H7 (cell line): ENCODE data around the gene FSTL4. TPM values are rescaled to one million over a fixed set of nuclear protein-coding genes. Genes with fewer than 3 reads are reported as not detected.

ENCODE experiments used
- DNase-seq: peaks from one replicate; pipeline ENCODE4 v3.0.0; 2012
- H3K27me3 ChIP-seq: 2 replicates; pipeline ENCODE4 v1.6.0; 2011; ENCODE audit warnings: mild to moderate bottlenecking, low read length; ENCODE audit not compliant: control insufficient read depth, insufficient read depth
- H3K36me3 ChIP-seq: replicated peaks from 2 replicates; pipeline ENCODE4 v1.5.1; 2011; ENCODE audit warnings: low read length; ENCODE audit not compliant: control insufficient read depth, insufficient read depth
- H3K4me3 ChIP-seq: 2 replicates; pipeline ENCODE4 v1.5.1; 2011; ENCODE audit warnings: low read depth, mild to moderate bottlenecking, control low read depth, low read length, moderate library complexity; ENCODE audit not compliant: insufficient read depth
- total RNA-seq: library from RNA; depleted of rRNA; stranded (reverse); fragments of >200 nt; shearing (Covaris generic); gene quantifications from 2 replicates; pipeline ENCODE4 v1.2.3, GENCODE V29; 2014; rRNA removed

FSTL4 gene
- 2.4 and 3.3 TPM in 2 replicates for total RNA-seq

- Histone ChIP-seq H3K36me3 (no peaks in the 10 kb centered on the region), H3K27me3 (peaks cover 52% of the 10 kb centered on the region), H3K4me3 (peak within 1 kb of the TSS; percentile 44)
- peak; percentile 90 for DNase-seq
Observed at GRCh38 chr5:133612249-133612860, at the start of gene FSTL4. Gene FSTL4 (minus strand): TSS chr5:133612541.

GRCh38 chr5:133661389-133661788 is 49.0 kb upstream of the FSTL4 start:
- H3K36me3 ChIP-seq, result no peaks in the 10 kb centered on the region
- no peak overlapping the region for H3K4me3 ChIP-seq
- no peaks in the 10 kb centered on the region for H3K27me3 ChIP-seq
- DNase-seq, result no peak

- Histone ChIP-seq H3K27me3 (no peaks in the 10 kb centered on the region), H3K4me3 (no peak overlapping the region), H3K36me3 (no peaks in the 10 kb centered on the region)
- no peak for DNase-seq
Observed at GRCh38 chr5:133658327-133658726, 46.0 kb upstream of the FSTL4 start.

- DNase-seq, result no peak
- H3K36me3 ChIP-seq, result no peaks in the 10 kb centered on the region
- H3K4me3 ChIP-seq, result no peak overlapping the region
- no peaks in the 10 kb centered on the region for H3K27me3 ChIP-seq
Observed at GRCh38 chr5:133657036-133657435, 44.7 kb upstream of the FSTL4 start.

- DNase-seq, result no peak
- no peaks in the 10 kb centered on the region for H3K36me3 ChIP-seq
- no peaks in the 10 kb centered on the region for H3K27me3 ChIP-seq
- no peak overlapping the region for H3K4me3 ChIP-seq
Observed at GRCh38 chr5:133655966-133656365, 43.6 kb upstream of the FSTL4 start.

- H3K27me3 ChIP-seq, result no peaks in the 10 kb centered on the region
- H3K36me3 ChIP-seq, result no peaks in the 10 kb centered on the region
- no peak for DNase-seq
- no peak overlapping the region for H3K4me3 ChIP-seq
Observed at GRCh38 chr5:133653760-133654049, 41.4 kb upstream of the FSTL4 start.

- no peak overlapping the region for H3K4me3 ChIP-seq
- DNase-seq, result no peak
- H3K27me3 ChIP-seq, result no peaks in the 10 kb centered on the region
- H3K36me3 ChIP-seq, result no peaks in the 10 kb centered on the region
Observed at GRCh38 chr5:133652951-133653759, 40.8 kb upstream of the FSTL4 start.

GRCh38 chr5:133644000-133644865 is 31.9 kb upstream of the FSTL4 start:
- no peaks in the 10 kb centered on the region for H3K27me3 ChIP-seq
- H3K36me3 ChIP-seq, result no peaks in the 10 kb centered on the region
- DNase-seq, result no peak
- no peak overlapping the region for H3K4me3 ChIP-seq

GRCh38 chr5:133643365-133643764 is 31.0 kb upstream of the FSTL4 start:
- no peak for DNase-seq
- Histone ChIP-seq H3K27me3 (no peaks in the 10 kb centered on the region), H3K4me3 (no peak overlapping the region), H3K36me3 (no peaks in the 10 kb centered on the region)

- Histone ChIP-seq H3K36me3 (no peaks in the 10 kb centered on the region), H3K27me3 (no peaks in the 10 kb centered on the region), H3K4me3 (no peak overlapping the region)
- no peak for DNase-seq
Observed at GRCh38 chr5:133642153-133642722, 29.9 kb upstream of the FSTL4 start.

- Histone ChIP-seq H3K36me3 (no peaks in the 10 kb centered on the region), H3K4me3 (no peak overlapping the region), H3K27me3 (no peaks in the 10 kb centered on the region)
- DNase-seq, result no peak
Observed at GRCh38 chr5:133641683-133642082, 29.3 kb upstream of the FSTL4 start.

GRCh38 chr5:133639850-133640528 is 27.6 kb upstream of the FSTL4 start:
- Histone ChIP-seq H3K36me3 (no peaks in the 10 kb centered on the region), H3K27me3 (no peaks in the 10 kb centered on the region), H3K4me3 (no peak overlapping the region)
- no peak for DNase-seq

GRCh38 chr5:133638436-133638835 is 26.1 kb upstream of the FSTL4 start:
- no peaks in the 10 kb centered on the region for H3K36me3 ChIP-seq
- no peak overlapping the region for H3K4me3 ChIP-seq
- H3K27me3 ChIP-seq, result no peaks in the 10 kb centered on the region
- DNase-seq, result no peak

GRCh38 chr5:133637206-133637605 is 24.9 kb upstream of the FSTL4 start:
- no peaks in the 10 kb centered on the region for H3K36me3 ChIP-seq
- H3K4me3 ChIP-seq, result no peak overlapping the region
- DNase-seq, result no peak
- H3K27me3 ChIP-seq, result no peaks in the 10 kb centered on the region
